ENCODE data around the gene TRAFD1. TPM values are rescaled to one million over a fixed set of nuclear protein-coding genes. Genes with fewer than 3 reads are reported as not detected.
A peak's percentile ranks its signal among the peaks of the same experiment; 100 is the strongest.

The TRAFD1 gene
- total and polyA plus RNA-seq, 4 donors: 38.1 to 48.2 (median 42.8) TPM

- no peaks in the 10 kb centered on the region for H3K9me3 ChIP-seq (ENCODE audit: control insufficient read depth, insufficient read depth, low read length)
- H3K4me3 ChIP-seq (ENCODE audit: low read depth, low read length): no peak overlapping the region
- no peaks in the 10 kb centered on the region for H3K27me3 ChIP-seq (ENCODE audit: control insufficient read depth, insufficient read depth, low read length)
- 87% methylated on average over 7 of the region's 9 CpGs for WGBS (ENCODE audit: insufficient coverage)
- H3K4me1 ChIP-seq (ENCODE audit: control insufficient read depth, insufficient read depth, low read length): peaks cover 28% of the 10 kb centered on the region
- DNase-seq (ENCODE audit: low read depth in 4 of 6, low spot score in 6 of 6): peak in 1 of 6 donors; percentile 26
- peak overlapping the region; percentile 55 for H3K27ac ChIP-seq (ENCODE audit: low read depth, low read length)
- peaks cover 77% of the 10 kb centered on the region for H3K36me3 ChIP-seq (ENCODE audit: control insufficient read depth, insufficient read depth, low read length)
Measured at GRCh38 chr12:112183141-112184021, 58.0 kb downstream of the TRAFD1 start.

GRCh38 chr12:112184056-112184887, 58.9 kb downstream of the TRAFD1 start:
- no peaks in the 10 kb centered on the region for H3K9me3 ChIP-seq (ENCODE audit: control insufficient read depth, insufficient read depth, low read length)
- 96% methylated on average over 45 of the region's 46 CpGs for WGBS (ENCODE audit: insufficient coverage)
- no peak overlapping the region for H3K27ac ChIP-seq (ENCODE audit: low read depth, low read length)
- no peak overlapping the region for H3K4me3 ChIP-seq (ENCODE audit: low read depth, low read length)
- H3K27me3 ChIP-seq (ENCODE audit: control insufficient read depth, insufficient read depth, low read length): no peaks in the 10 kb centered on the region
- H3K4me1 ChIP-seq (ENCODE audit: control insufficient read depth, insufficient read depth, low read length): peaks cover 28% of the 10 kb centered on the region
- H3K36me3 ChIP-seq (ENCODE audit: control insufficient read depth, insufficient read depth, low read length): peaks cover 75% of the 10 kb centered on the region
- no peak for DNase-seq (ENCODE audit: low read depth in 4 of 6, low spot score in 6 of 6)

DNA sequence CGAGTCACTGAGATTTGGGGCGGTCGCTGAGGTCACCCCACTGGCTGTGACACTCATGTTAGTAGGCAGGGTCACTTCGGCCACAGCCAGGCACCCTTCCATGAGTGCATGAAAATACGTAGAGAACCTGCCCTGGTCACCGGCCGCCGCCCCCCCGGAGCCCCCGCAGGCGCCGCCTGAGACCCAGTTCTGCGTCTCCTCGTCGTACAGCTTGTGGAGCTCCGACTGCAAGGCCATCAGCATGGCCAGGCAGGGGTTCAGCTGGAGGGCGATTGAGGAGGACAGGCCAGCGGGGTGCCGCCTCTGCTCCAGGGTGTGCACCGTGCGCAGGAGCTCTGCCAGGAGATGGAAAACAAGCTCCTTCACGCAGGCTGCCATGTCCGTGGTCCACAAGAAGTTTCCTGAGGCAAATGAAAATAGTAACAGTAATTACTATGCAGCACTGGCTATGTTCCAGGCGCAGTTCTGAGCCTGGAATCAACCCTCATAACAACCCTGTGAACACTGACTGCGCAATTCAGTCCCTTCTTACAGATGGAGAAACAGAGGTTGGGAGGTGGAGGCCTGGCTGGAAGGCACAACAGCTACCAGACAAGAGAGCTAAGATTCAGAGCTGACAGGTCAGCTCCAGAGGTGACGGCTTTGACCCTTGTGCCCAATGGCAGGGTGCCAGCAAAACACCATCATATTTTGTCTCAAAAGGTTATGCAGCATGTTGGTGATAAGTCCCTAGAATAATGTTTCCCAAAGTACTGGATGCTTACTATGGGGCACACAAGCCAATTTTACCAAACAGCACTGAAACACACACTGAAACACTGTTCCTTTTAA, 59.9 kb downstream of the TRAFD1 start:
- Histone ChIP-seq H3K27me3 (ENCODE audit: control insufficient read depth, insufficient read depth, low read length) (no peaks in the 10 kb centered on the region), H3K4me1 (ENCODE audit: control insufficient read depth, insufficient read depth, low read length) (peaks cover 28% of the 10 kb centered on the region), H3K4me3 (ENCODE audit: low read depth, low read length) (no peak overlapping the region), H3K27ac (ENCODE audit: low read depth, low read length) (no peak overlapping the region), H3K9me3 (ENCODE audit: control insufficient read depth, insufficient read depth, low read length) (no peaks in the 10 kb centered on the region), H3K36me3 (ENCODE audit: control insufficient read depth, insufficient read depth, low read length) (peaks cover 74% of the 10 kb centered on the region)
- 90% methylated on average over 25 of the region's 26 CpGs for WGBS (ENCODE audit: insufficient coverage)
- peak in 1 of 6 donors; percentile 55 for DNase-seq (ENCODE audit: low read depth in 4 of 6, low spot score in 6 of 6)

DNA sequence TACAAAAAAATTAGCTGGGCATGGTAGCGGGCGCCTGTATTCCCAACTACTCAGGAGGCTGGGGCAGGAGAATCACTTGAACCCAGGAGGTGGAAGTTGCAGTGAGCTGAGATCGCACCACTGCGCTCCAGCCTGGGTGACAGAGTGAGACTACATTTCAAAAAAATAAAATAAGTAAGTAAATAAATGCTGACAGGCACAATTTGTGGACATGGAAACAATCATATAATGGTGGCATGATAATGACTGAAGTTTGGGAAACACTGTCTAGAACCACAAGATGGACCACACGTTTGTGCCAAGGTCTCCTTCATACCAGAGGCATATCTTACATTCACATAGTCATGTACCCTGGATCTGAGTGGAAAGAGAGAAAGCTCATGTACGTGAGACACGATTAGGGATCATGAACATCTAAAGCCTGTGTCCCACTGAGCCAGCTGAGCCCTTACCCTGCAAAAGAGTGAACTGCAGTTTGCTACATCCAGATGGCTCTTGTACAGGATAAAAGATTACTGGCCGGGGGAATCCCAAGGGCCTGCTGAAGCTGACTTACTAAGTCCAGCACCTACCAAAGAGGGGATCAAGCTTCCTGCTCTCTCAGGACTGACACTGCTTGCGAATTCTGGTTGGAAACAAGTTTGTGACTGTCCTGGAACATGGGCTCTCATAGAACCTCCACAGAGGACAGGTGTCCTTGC, 62.9 kb downstream of the TRAFD1 start:
- 97% methylated on average over 3 of the region's 9 CpGs for whole genome bisulfite sequencing (ENCODE audit: insufficient coverage)
- peaks cover 81% of the 10 kb centered on the region for H3K36me3 ChIP-seq (ENCODE audit: control insufficient read depth, insufficient read depth, low read length)
- no peak overlapping the region for H3K27ac ChIP-seq (ENCODE audit: low read depth, low read length)
- H3K27me3 ChIP-seq (ENCODE audit: control insufficient read depth, insufficient read depth, low read length): no peaks in the 10 kb centered on the region
- H3K4me1 ChIP-seq (ENCODE audit: control insufficient read depth, insufficient read depth, low read length): peaks cover 13% of the 10 kb centered on the region
- H3K4me3 ChIP-seq (ENCODE audit: low read depth, low read length): no peak overlapping the region
- no peak for DNase-seq (ENCODE audit: low read depth in 4 of 6, low spot score in 6 of 6)
- H3K9me3 ChIP-seq (ENCODE audit: control insufficient read depth, insufficient read depth, low read length): no peaks in the 10 kb centered on the region

DNA sequence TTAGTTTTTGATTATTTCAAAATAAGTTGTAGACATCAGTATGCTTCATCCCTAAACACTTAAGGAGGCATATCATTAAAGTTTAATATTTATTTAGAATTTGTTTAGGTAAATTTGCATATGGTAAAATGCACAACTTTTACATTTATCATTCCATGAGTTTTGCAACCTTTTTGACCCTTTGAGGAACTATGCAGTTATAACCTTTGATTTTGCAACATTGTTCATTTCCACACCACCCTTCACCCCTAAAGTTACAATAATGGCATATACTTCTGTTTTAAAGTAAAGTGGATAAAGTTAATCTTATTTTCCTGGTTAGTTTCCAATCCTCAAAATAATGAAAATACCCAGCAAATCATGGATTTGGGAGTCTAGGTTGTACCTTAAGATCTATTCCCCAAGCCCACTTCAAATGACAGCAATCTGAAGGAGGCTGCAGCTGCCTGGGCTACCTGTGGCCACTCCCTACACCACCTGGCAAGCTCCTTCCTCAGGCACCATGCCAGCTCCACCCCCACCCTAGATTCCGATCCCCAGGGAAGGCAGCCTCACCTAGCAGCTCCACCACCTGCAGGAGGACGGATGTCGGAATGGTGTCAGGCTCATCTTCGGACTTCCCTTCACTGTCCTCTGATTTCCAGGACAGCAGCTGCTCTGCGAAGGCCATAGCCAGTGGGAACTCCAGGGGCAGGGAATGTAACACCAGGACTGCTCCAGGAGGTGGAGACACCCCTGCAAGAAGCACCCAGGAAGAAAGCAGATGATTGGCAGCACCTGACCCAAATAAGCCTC, 65.1 kb downstream of the TRAFD1 start:
- Histone ChIP-seq H3K4me1 (ENCODE audit: control insufficient read depth, insufficient read depth, low read length) (no peaks in the 10 kb centered on the region), H3K4me3 (ENCODE audit: low read depth, low read length) (no peak overlapping the region), H3K9me3 (ENCODE audit: control insufficient read depth, insufficient read depth, low read length) (no peaks in the 10 kb centered on the region), H3K27ac (ENCODE audit: low read depth, low read length) (no peak overlapping the region), H3K27me3 (ENCODE audit: control insufficient read depth, insufficient read depth, low read length) (no peaks in the 10 kb centered on the region), H3K36me3 (ENCODE audit: control insufficient read depth, insufficient read depth, low read length) (peaks cover 77% of the 10 kb centered on the region)
- 97% methylated on average over 5 of the region's 5 CpGs for WGBS (ENCODE audit: insufficient coverage)
- no peak for DNase-seq (ENCODE audit: low read depth in 4 of 6, low spot score in 6 of 6)

DNA sequence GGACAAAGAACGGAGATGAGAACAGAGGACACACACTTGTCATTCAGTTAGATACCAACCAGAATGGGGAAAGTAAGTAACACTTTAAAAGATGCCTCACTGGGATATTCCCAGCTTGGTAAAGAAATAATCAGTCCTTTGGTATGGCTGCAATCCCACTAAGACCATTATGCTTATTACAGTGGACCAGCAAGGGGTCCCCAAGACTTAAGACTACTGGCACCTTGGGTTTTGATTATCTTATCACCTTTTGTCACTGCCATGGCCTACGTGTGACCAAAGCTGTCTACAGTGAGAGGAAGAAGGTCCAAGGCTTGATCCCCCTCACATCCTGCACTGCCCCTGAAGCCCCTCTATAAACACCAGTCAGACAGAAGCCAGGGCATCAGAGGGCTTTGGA, 65.8 kb downstream of the TRAFD1 start:
- Histone ChIP-seq H3K27me3 (ENCODE audit: control insufficient read depth, insufficient read depth, low read length) (no peaks in the 10 kb centered on the region), H3K4me3 (ENCODE audit: low read depth, low read length) (no peak overlapping the region), H3K4me1 (ENCODE audit: control insufficient read depth, insufficient read depth, low read length) (no peaks in the 10 kb centered on the region), H3K36me3 (ENCODE audit: control insufficient read depth, insufficient read depth, low read length) (peaks cover 75% of the 10 kb centered on the region), H3K9me3 (ENCODE audit: control insufficient read depth, insufficient read depth, low read length) (no peaks in the 10 kb centered on the region), H3K27ac (ENCODE audit: low read depth, low read length) (no peak overlapping the region)
- WGBS (ENCODE audit: insufficient coverage): no CpG with 5 or more reads among the region's 2 CpGs
- DNase-seq (ENCODE audit: low read depth in 4 of 6, low spot score in 6 of 6): no peak

DNA sequence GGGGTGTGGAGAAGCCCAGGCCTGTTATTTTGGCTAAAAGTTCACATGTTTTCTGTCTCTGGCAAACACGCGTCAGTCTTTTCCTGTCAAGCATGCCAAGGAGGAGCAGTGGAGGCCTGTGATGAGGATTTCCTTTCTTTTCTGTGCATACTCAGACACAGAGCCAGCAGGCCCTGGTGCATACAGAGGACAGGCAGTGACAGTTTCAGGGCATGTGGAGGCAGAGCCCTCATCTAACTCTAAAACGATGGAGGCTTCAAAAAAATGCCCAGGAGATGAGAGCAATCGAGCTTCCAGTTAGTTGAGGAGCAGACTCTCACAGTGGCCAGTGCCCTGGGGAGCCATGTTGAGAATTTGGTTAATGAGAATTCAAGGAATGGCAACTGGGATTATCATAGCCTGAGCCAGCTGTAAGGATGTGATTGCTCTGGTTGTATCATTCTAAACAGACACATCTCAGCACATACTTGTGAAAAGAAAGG, 66.5 kb downstream of the TRAFD1 start:
- DNase-seq (ENCODE audit: low read depth in 4 of 6, low spot score in 6 of 6): peak in 1 of 6 donors; percentile 33
- H3K36me3 ChIP-seq (ENCODE audit: control insufficient read depth, insufficient read depth, low read length): peaks cover 78% of the 10 kb centered on the region
- no peak overlapping the region for H3K4me3 ChIP-seq (ENCODE audit: low read depth, low read length)
- H3K4me1 ChIP-seq (ENCODE audit: control insufficient read depth, insufficient read depth, low read length): no peaks in the 10 kb centered on the region
- WGBS (ENCODE audit: insufficient coverage): 61% methylated on average over 2 of the region's 4 CpGs
- H3K9me3 ChIP-seq (ENCODE audit: control insufficient read depth, insufficient read depth, low read length): no peaks in the 10 kb centered on the region
- no peaks in the 10 kb centered on the region for H3K27me3 ChIP-seq (ENCODE audit: control insufficient read depth, insufficient read depth, low read length)
- H3K27ac ChIP-seq (ENCODE audit: low read depth, low read length): no peak overlapping the region

DNA sequence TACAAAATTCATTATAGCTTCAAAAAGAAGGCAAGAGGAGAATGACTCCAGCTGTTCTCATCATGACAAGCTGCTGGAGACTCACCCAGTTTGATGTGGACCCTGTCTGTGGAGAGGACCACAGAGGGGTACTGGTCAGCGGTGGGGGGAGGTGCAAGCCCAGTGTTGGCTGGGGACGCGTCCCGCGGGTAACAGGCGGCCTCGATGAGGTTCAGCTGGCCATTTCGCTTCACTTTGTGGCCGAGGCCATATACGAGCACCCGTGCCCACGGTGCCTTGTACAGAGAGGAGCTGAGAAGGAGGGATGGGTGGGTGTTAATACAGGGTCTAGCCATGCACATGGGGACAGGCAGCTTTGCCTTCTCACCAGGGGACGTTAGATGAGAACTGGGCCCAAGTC, 67.1 kb downstream of the TRAFD1 start:
- 98% methylated on average over 11 of the region's 13 CpGs for WGBS (ENCODE audit: insufficient coverage)
- H3K4me1 ChIP-seq (ENCODE audit: control insufficient read depth, insufficient read depth, low read length): no peaks in the 10 kb centered on the region
- H3K9me3 ChIP-seq (ENCODE audit: control insufficient read depth, insufficient read depth, low read length): no peaks in the 10 kb centered on the region
- DNase-seq (ENCODE audit: low read depth in 4 of 6, low spot score in 6 of 6): no peak
- no peaks in the 10 kb centered on the region for H3K27me3 ChIP-seq (ENCODE audit: control insufficient read depth, insufficient read depth, low read length)
- no peak overlapping the region for H3K4me3 ChIP-seq (ENCODE audit: low read depth, low read length)
- peaks cover 77% of the 10 kb centered on the region for H3K36me3 ChIP-seq (ENCODE audit: control insufficient read depth, insufficient read depth, low read length)
- no peak overlapping the region for H3K27ac ChIP-seq (ENCODE audit: low read depth, low read length)
